Mesendoderm (in vitro differentiated cells): ENCODE results near the gene SH3BGRL. TPM values are rescaled to one million over a fixed set of nuclear protein-coding genes. Genes with fewer than 3 reads are reported as not detected.
A peak's percentile ranks its signal among the peaks of the same experiment; 100 is the strongest.

Source experiments
- DNase-seq: peaks from one replicate; pipeline ENCODE4 v3.0.0; 2013
- H2AK5ac ChIP-seq: 2 replicates; pipeline ENCODE4 v1.6.1; 2013; ENCODE audit warnings: low read length, inconsistent platforms
- H2BK120ac ChIP-seq: 2 replicates; pipeline ENCODE4 v1.6.1; 2013; ENCODE audit warnings: low read depth, mild to moderate bottlenecking, low read length, moderate library complexity, mixed read lengths
- H2BK15ac ChIP-seq: replicated peaks from 2 replicates; pipeline ENCODE4 v1.6.1; 2013; ENCODE audit warnings: low read depth, mild to moderate bottlenecking, moderate library complexity
- H2BK5ac ChIP-seq: 2 replicates; pipeline ENCODE4 v1.6.1; 2013; ENCODE audit warnings: low read length, inconsistent platforms
- H3K18ac ChIP-seq: 2 replicates; pipeline ENCODE4 v1.6.1; 2013; ENCODE audit warnings: mild to moderate bottlenecking, low read length, mixed read lengths
- H3K23ac ChIP-seq: one replicate; pipeline ENCODE4 v1.6.1; 2013; ENCODE audit warnings: low read length
- H3K27ac ChIP-seq: 2 replicates; pipeline ENCODE4 v1.5.1; 2013; ENCODE audit warnings: low read depth, mild to moderate bottlenecking, inconsistent platforms, low read length, moderate library complexity
- H3K27me3 ChIP-seq: 2 replicates; pipeline ENCODE4 v1.6.1; 2013; ENCODE audit warnings: low read length, control low read depth, mild to moderate bottlenecking, inconsistent platforms; ENCODE audit not compliant: insufficient read depth, poor library complexity
- H3K36me3 ChIP-seq: 2 replicates; pipeline ENCODE4 v1.6.1; 2013; ENCODE audit warnings: low read length, inconsistent platforms; ENCODE audit not compliant: control insufficient read depth, insufficient read depth
- H3K4ac ChIP-seq: one replicate; pipeline ENCODE4 v1.6.1; 2013; ENCODE audit warnings: low read depth, mild to moderate bottlenecking, low read length, moderate library complexity
- H3K4me1 ChIP-seq: 2 replicates; pipeline ENCODE4 v1.6.1; 2013; ENCODE audit warnings: low read depth, low read length, inconsistent platforms; ENCODE audit not compliant: control insufficient read depth
- H3K4me2 ChIP-seq: 2 replicates; pipeline ENCODE4 v1.6.1; 2013; ENCODE audit warnings: low read length
- H3K4me3 ChIP-seq: 2 replicates; pipeline ENCODE4 v1.5.1; 2013; ENCODE audit warnings: mild to moderate bottlenecking, low read length
- H3K56ac ChIP-seq: one replicate; pipeline ENCODE4 v1.6.1; 2013; ENCODE audit warnings: low read length
- H3K79me1 ChIP-seq: 2 replicates; pipeline ENCODE4 v1.6.1; 2013; ENCODE audit warnings: low read length, inconsistent platforms
- H3K79me2 ChIP-seq: 2 replicates; pipeline ENCODE4 v1.6.1; 2013; ENCODE audit warnings: mild to moderate bottlenecking, low read length; ENCODE audit not compliant: control insufficient read depth, insufficient read depth
- H3K9ac ChIP-seq: 2 replicates; pipeline ENCODE4 v1.6.1; 2013; ENCODE audit warnings: low read length, inconsistent platforms
- H4K5ac ChIP-seq: one replicate; pipeline ENCODE4 v1.6.1; 2013; ENCODE audit warnings: low read length
- H4K8ac ChIP-seq: one replicate; pipeline ENCODE4 v1.6.1; 2013; ENCODE audit warnings: low read depth, mild to moderate bottlenecking, control low read depth, low read length, moderate library complexity
- WGBS: extraction: QIAGEN DNeasy Blood & Tissue Kit; methylation state at CpG from one replicate; pipeline ENCODE4 v1.1.7; 2013; ENCODE audit warnings: low lambda C conversion rate, missing lambda C conversion rate; ENCODE audit not compliant: insufficient coverage; ENCODE audit errors: extremely low coverage; 5-methylcytosine and 5-hydroxymethylcytosine counted together
- polyA plus RNA-seq, 2 experiments: library from polyadenylated mRNA; stranded (reverse); fragments of 200-250 nt; gene quantifications; one replicate each; pipeline ENCODE4 v1.2.3, GENCODE V29; 2013

The SH3BGRL gene
- polyA plus RNA-seq (2013, experiment 1 of 2) = 53.0 TPM
- polyA plus RNA-seq (2013, experiment 2 of 2) = 53.9 TPM

- H3K4me2 ChIP-seq = peak within 1 kb of the TSS; percentile 59
- H2BK120ac ChIP-seq = no peak within 1 kb of the TSS
- H3K23ac ChIP-seq = no peak within 1 kb of the TSS
- no CpG with 5 or more reads among the region's 23 CpGs for WGBS
- peak within 1 kb of the TSS; percentile 69 for H3K9ac ChIP-seq
- H3K18ac ChIP-seq = no peak within 1 kb of the TSS
- H3K79me1 ChIP-seq = no peaks in the 10 kb centered on the region
- peaks cover 6% of the 10 kb centered on the region for H3K79me2 ChIP-seq
- peak within 1 kb of the TSS; percentile 75 for H3K27ac ChIP-seq
- no peaks in the 10 kb centered on the region for H3K27me3 ChIP-seq
- H3K4me1 ChIP-seq = no peaks in the 10 kb centered on the region
- H4K8ac ChIP-seq = peak within 1 kb of the TSS; percentile 28
- H2AK5ac ChIP-seq = no peak within 1 kb of the TSS
- H3K56ac ChIP-seq = peak within 1 kb of the TSS; percentile 91
- no peak within 1 kb of the TSS for H4K5ac ChIP-seq
- peak; percentile 89 for DNase-seq
- H3K4ac ChIP-seq = no peak within 1 kb of the TSS
- no peak within 1 kb of the TSS for H2BK15ac ChIP-seq
- H3K36me3 ChIP-seq = no peaks in the 10 kb centered on the region
- peak within 1 kb of the TSS; percentile 65 for H3K4me3 ChIP-seq
- no peak within 1 kb of the TSS for H2BK5ac ChIP-seq
Observed at GRCh38 chrX:81201671-81202455, at the start of gene SH3BGRL, which contains the start of gene HMGN5. Gene SH3BGRL, plus strand, starts transcription at chrX:81202102. Its CDS starts 99 bp downstream, at chrX:81202201. Gene HMGN5, minus strand, starts transcription at chrX:81201913. Its CDS starts 80,364 bp downstream, at chrX:81121549.

- Histone ChIP-seq H3K4me2 (no peak overlapping the region), H3K4ac (no peak overlapping the region), H3K79me1 (no peaks in the 10 kb centered on the region), H3K23ac (no peak overlapping the region), H3K27me3 (no peaks in the 10 kb centered on the region), H2BK5ac (no peak overlapping the region), H3K79me2 (no peaks in the 10 kb centered on the region), H3K18ac (no peak overlapping the region), H3K27ac (no peak overlapping the region), H3K56ac (no peak overlapping the region), H4K8ac (no peak overlapping the region), H3K4me1 (no peaks in the 10 kb centered on the region), H3K9ac (no peak overlapping the region), H2BK15ac (no peak overlapping the region), H3K4me3 (no peak overlapping the region), H4K5ac (no peak overlapping the region), H2BK120ac (no peak overlapping the region), H2AK5ac (no peak overlapping the region), H3K36me3 (no peaks in the 10 kb centered on the region)
- DNase-seq = no peak
- WGBS = no CpG with 5 or more reads among the region's 3 CpGs
Observed at GRCh38 chrX:81168391-81168790, 33.5 kb upstream of the SH3BGRL start.

DNA sequence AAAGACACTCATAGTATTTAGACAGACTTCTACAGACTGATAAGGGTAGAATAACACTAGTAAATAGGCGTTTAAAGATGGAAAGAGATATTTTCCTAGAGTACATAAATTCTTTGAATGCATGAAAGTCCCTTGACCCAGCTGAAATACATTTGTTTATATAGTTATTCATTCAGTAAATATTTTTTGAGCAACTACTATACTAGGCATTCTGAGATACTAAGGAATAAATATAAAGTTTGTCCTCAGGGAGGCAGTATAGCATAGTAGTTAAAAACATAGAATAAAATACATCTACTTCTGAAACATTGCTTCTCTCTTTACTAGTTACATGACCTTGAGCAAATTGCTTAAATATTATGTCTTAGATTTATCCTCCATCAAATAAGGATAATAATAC is 27.6 kb upstream of the SH3BGRL start:
- Histone ChIP-seq H2BK120ac (no peak overlapping the region), H3K23ac (no peak overlapping the region), H3K4me3 (no peak overlapping the region), H2AK5ac (no peak overlapping the region), H3K36me3 (no peaks in the 10 kb centered on the region), H3K4me1 (no peaks in the 10 kb centered on the region), H3K9ac (no peak overlapping the region), H3K79me2 (no peaks in the 10 kb centered on the region), H2BK5ac (no peak overlapping the region), H4K8ac (no peak overlapping the region), H3K4me2 (no peak overlapping the region), H3K27me3 (no peaks in the 10 kb centered on the region), H3K18ac (no peak overlapping the region), H4K5ac (no peak overlapping the region), H3K27ac (no peak overlapping the region), H3K4ac (no peak overlapping the region), H2BK15ac (no peak overlapping the region), H3K79me1 (no peaks in the 10 kb centered on the region), H3K56ac (no peak overlapping the region)
- DNase-seq = peak; percentile 4
- no CpG with 5 or more reads among the region's 1 CpG for WGBS

GRCh38 chrX:81195259-81195658 is 6.6 kb upstream of the SH3BGRL start:
- Histone ChIP-seq H2BK5ac (no peak overlapping the region), H3K4me1 (no peaks in the 10 kb centered on the region), H3K27ac (no peak overlapping the region), H3K27me3 (no peaks in the 10 kb centered on the region), H4K5ac (no peak overlapping the region), H2BK15ac (no peak overlapping the region), H3K4ac (no peak overlapping the region), H3K79me1 (no peaks in the 10 kb centered on the region), H2BK120ac (no peak overlapping the region), H3K36me3 (no peaks in the 10 kb centered on the region), H3K4me2 (no peak overlapping the region), H3K9ac (no peak overlapping the region), H4K8ac (no peak overlapping the region), H2AK5ac (no peak overlapping the region), H3K4me3 (no peak overlapping the region), H3K56ac (no peak overlapping the region), H3K23ac (no peak overlapping the region), H3K79me2 (no peaks in the 10 kb centered on the region), H3K18ac (no peak overlapping the region)
- WGBS = no CpG with 5 or more reads among the region's 2 CpGs
- DNase-seq = no peak

DNA sequence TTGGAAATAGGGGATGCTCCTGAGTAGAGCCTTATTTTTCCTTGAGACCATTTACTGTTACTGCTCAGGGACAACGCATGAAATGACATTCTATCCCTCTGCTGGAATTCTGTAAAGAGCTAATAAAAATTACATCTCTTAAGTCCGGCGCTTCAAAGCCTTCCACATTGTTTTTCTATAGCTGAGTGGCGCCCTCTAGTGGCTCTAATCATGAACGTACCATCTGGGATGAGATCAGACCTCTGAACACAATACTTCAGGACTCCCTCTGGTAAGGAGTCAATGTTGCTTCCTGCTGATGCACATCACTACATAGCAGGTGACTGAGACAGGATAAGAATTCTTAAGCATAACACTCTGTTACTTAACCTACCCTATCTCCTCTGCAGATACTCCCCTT is 6.2 kb upstream of the SH3BGRL start:
- Histone ChIP-seq H3K56ac (no peak overlapping the region), H2BK120ac (no peak overlapping the region), H3K18ac (no peak overlapping the region), H3K9ac (no peak overlapping the region), H3K36me3 (no peaks in the 10 kb centered on the region), H4K8ac (no peak overlapping the region), H2AK5ac (no peak overlapping the region), H4K5ac (no peak overlapping the region), H2BK15ac (no peak overlapping the region), H3K27me3 (no peaks in the 10 kb centered on the region), H3K4me1 (no peaks in the 10 kb centered on the region), H3K4me2 (no peak overlapping the region), H3K4ac (no peak overlapping the region), H3K4me3 (no peak overlapping the region), H3K27ac (no peak overlapping the region), H3K79me2 (no peaks in the 10 kb centered on the region), H3K79me1 (no peaks in the 10 kb centered on the region), H2BK5ac (no peak overlapping the region), H3K23ac (no peak overlapping the region)
- no CpG with 5 or more reads among the region's 5 CpGs for WGBS
- DNase-seq = peak; percentile 64
